CD4-positive, alpha-beta memory T cell (primary cell): ENCODE data around the gene ADGRL3. TPM values are rescaled to one million over a fixed set of nuclear protein-coding genes. Genes with fewer than 3 reads are reported as not detected.

ENCODE experiments used
- CTCF ChIA-PET: fragments of 350-600 bp; sonication (Branson Sonifier 250); formaldehyde crosslinking; loops from one replicate; lab custom pipeline; 2021; ENCODE audit warnings: inconsistent platforms; ENCODE audit not compliant: partially characterized antibody; lab: Charles Lee
- POLR2A ChIA-PET: fragments of 350-600 bp; sonication (Branson Sonifier 250); formaldehyde crosslinking; loops from one replicate; lab custom pipeline; 2021; ENCODE audit not compliant: partially characterized antibody; lab: Charles Lee
- DNase-seq, 5 donors: peaks; one replicate each; pipeline versions ENCODE4 v3.0.0 to v3.0.0-alpha.2; 2020 to 2022; ENCODE audit warnings: mixed read lengths in 1 of 5
- H3K27ac ChIP-seq: one replicate; pipeline ENCODE4 v1.7.0; 2013; ENCODE audit warnings: low read depth, low read length
- H3K27me3 ChIP-seq: 2 replicates; pipeline ENCODE4 v1.7.0; 2013; ENCODE audit warnings: mild to moderate bottlenecking, low read length, moderate library complexity; ENCODE audit not compliant: insufficient read depth
- H3K36me3 ChIP-seq: 2 replicates; pipeline ENCODE4 v1.7.0; 2013; ENCODE audit warnings: mild to moderate bottlenecking, low read length, moderate library complexity; ENCODE audit not compliant: insufficient read depth
- H3K4me1 ChIP-seq: 2 replicates; pipeline ENCODE4 v1.7.0; 2013; ENCODE audit warnings: mild to moderate bottlenecking, low read length, moderate library complexity; ENCODE audit not compliant: insufficient read depth
- H3K4me3 ChIP-seq, 2 donors: one replicate each; pipeline ENCODE4 v1.7.0; 2013; ENCODE audit warnings: low read length in 2 of 2, mild to moderate bottlenecking in 1 of 2
- H3K9me3 ChIP-seq, 2 donors: one replicate each; pipeline ENCODE4 v1.7.0; 2013; ENCODE audit warnings: low read length in 2 of 2, control low read depth in 1 of 2; ENCODE audit not compliant: control insufficient read depth in 1 of 2
- H3K27ac Mint-ChIP-seq, 7 donors: one replicate each; pipeline ENCODE4 v1.8.0; 2020 to 2021; ENCODE audit warnings: mixed read lengths in 7 of 7, mild to moderate bottlenecking in 6 of 7, inconsistent platforms in 3 of 7, moderate library complexity in 3 of 7
- H3K27me3 Mint-ChIP-seq, 2 donors: one replicate each; pipeline ENCODE4 v1.8.0; 2020 to 2021; ENCODE audit warnings: mixed read lengths in 2 of 2
- H3K36me3 Mint-ChIP-seq, 2 donors: one replicate each; pipeline ENCODE4 v1.8.0; 2020 to 2021; ENCODE audit warnings: mixed read lengths in 2 of 2, inconsistent platforms in 1 of 2, mild to moderate bottlenecking in 1 of 2
- H3K4me1 Mint-ChIP-seq, 4 donors: one replicate each; pipeline ENCODE4 v1.8.0; 2020 to 2021; ENCODE audit warnings: mixed read lengths in 4 of 4, mild to moderate bottlenecking in 1 of 4
- H3K4me3 Mint-ChIP-seq, 8 donors: one replicate each; pipeline ENCODE4 v1.8.0; 2020 to 2021; ENCODE audit warnings: mixed read lengths in 8 of 8, mild to moderate bottlenecking in 7 of 8, moderate library complexity in 6 of 8, inconsistent platforms in 3 of 8
- H3K9me3 Mint-ChIP-seq, 8 donors: one replicate each; pipeline ENCODE4 v1.8.0; 2020 to 2021; ENCODE audit warnings: mixed read lengths in 8 of 8, mild to moderate bottlenecking in 5 of 8, inconsistent platforms in 3 of 8, moderate library complexity in 1 of 8
- intact Hi-C: fragments of 100-400 bp; cut with micrococcal nuclease; formaldehyde crosslinking; loops from one replicate; pipeline ENCODE4 v1.15.1; 2023
- polyA plus RNA-seq, 2 donors: library from polyadenylated mRNA; unstranded; fragments of 300-500 nt; fragmentation: Illumina TruSeq; gene quantifications; one replicate each; pipeline ENCODE4 v1.2.3, GENCODE V29; 2021
- total RNA-seq, 2 experiments: library from RNA; stranded (reverse); gene quantifications; one replicate each; pipeline ENCODE4 v1.2.3, GENCODE V29; 2021

The ADGRL3 gene
- total and polyA plus RNA-seq, 4 experiments from 2014 or later, result not detected

GRCh38 chr4:61217222-61217621 is 17.1 kb downstream of the ADGRL3 start:
- CTCF ChIA-PET, result no interaction called here
- Histone ChIP-seq H3K27ac (no peak overlapping the region), H3K36me3 (no peaks in the 10 kb centered on the region), H3K9me3 (no peaks in the 10 kb centered on the region), H3K4me1 (no peaks in the 10 kb centered on the region), H3K27me3 (no peaks in the 10 kb centered on the region), H3K4me3 (no peak overlapping the region)
- H3K36me3 Mint-ChIP-seq, result no peaks in the 10 kb centered on the region
- no peaks in the 10 kb centered on the region for H3K4me1 Mint-ChIP-seq
- POLR2A ChIA-PET, result no interaction called here
- DNase-seq, result no peak
- H3K27ac Mint-ChIP-seq, result no peak overlapping the region
- intact Hi-C loops, result no loop called here
- no peaks in the 10 kb centered on the region for H3K27me3 Mint-ChIP-seq
- H3K9me3 Mint-ChIP-seq, result peaks cover 1 to 13% (median 3%) of the 10 kb centered on the region in 8 donors
- no peak overlapping the region for H3K4me3 Mint-ChIP-seq

DNA sequence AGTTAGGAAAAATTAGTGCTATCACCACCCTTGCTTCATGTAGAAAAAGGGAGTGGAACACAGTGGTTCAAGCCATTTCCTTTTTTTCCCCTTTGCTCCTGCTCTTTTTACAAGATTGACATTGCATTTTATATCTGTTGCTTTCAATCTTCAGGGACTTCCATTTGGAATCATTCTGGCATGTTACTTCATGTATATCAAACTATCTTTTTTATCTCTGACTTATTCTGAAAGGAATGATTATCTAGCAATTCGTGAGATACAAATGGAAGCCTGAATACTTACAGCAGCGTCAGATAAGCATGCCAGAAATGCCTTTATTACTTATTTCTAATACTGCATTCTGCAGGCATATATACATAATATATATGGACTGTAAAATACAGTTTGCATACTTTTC is 20.4 kb downstream of the ADGRL3 start:
- intact Hi-C loops, result no loop called here
- Histone ChIP-seq H3K27ac (no peak overlapping the region), H3K36me3 (no peaks in the 10 kb centered on the region), H3K4me1 (no peaks in the 10 kb centered on the region), H3K27me3 (no peaks in the 10 kb centered on the region), H3K9me3 (no peaks in the 10 kb centered on the region), H3K4me3 (no peak overlapping the region)
- no peak for DNase-seq
- H3K27me3 Mint-ChIP-seq, result no peaks in the 10 kb centered on the region
- H3K36me3 Mint-ChIP-seq, result no peaks in the 10 kb centered on the region
- POLR2A ChIA-PET, result no interaction called here
- peaks cover 1 to 13% (median 6%) of the 10 kb centered on the region in 8 donors for H3K9me3 Mint-ChIP-seq
- CTCF ChIA-PET, result no interaction called here
- H3K4me1 Mint-ChIP-seq, result no peaks in the 10 kb centered on the region
- no peak overlapping the region for H3K4me3 Mint-ChIP-seq
- no peak overlapping the region for H3K27ac Mint-ChIP-seq

GRCh38 chr4:61223385-61223784 is 23.3 kb downstream of the ADGRL3 start:
- Histone ChIP-seq H3K4me3 (no peak overlapping the region), H3K9me3 (peaks cover 0 to 3% of the 10 kb centered on the region in 2 donors), H3K27ac (no peak overlapping the region), H3K36me3 (no peaks in the 10 kb centered on the region), H3K27me3 (no peaks in the 10 kb centered on the region), H3K4me1 (no peaks in the 10 kb centered on the region)
- H3K27me3 Mint-ChIP-seq, result no peaks in the 10 kb centered on the region
- DNase-seq, result no peak
- ChIA-PET CTCF (no interaction called here), POLR2A (no interaction called here)
- no peaks in the 10 kb centered on the region for H3K4me1 Mint-ChIP-seq
- no peak overlapping the region for H3K27ac Mint-ChIP-seq
- H3K36me3 Mint-ChIP-seq, result no peaks in the 10 kb centered on the region
- H3K9me3 Mint-ChIP-seq, result peaks cover 0 to 14% (median 6%) of the 10 kb centered on the region in 8 donors
- intact Hi-C loops, result no loop called here
- H3K4me3 Mint-ChIP-seq, result no peak overlapping the region

DNA sequence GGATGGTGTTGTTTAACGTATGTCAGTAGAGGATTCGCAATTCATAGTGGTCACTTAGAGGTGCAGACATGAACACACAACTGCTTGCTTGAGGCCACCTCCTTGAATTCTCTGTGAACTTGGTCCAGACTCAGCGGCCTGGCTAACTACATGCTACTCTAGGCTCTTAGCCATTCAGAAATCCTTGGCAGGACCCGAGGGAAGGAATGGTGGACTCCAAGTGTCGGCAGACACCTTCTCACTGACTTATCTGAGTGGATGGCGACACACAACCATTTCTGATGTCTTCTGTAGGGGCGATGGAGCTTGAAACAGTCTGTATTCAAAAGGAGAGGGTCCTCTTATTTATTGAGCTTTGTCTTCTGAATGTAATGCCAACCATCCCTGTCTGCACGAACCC is 24.4 kb downstream of the ADGRL3 start:
- no peaks in the 10 kb centered on the region for H3K27me3 ChIP-seq
- Mint-ChIP-seq H3K4me3 (no peak overlapping the region), H3K4me1 (no peaks in the 10 kb centered on the region), H3K36me3 (no peaks in the 10 kb centered on the region), H3K27ac (no peak overlapping the region), H3K27me3 (no peaks in the 10 kb centered on the region), H3K9me3 (peaks cover 0 to 13% (median 6%) of the 10 kb centered on the region in 8 donors)
- H3K27ac ChIP-seq, result no peak overlapping the region
- intact Hi-C loops, result no loop called here
- H3K4me1 ChIP-seq, result no peaks in the 10 kb centered on the region
- no peaks in the 10 kb centered on the region for H3K36me3 ChIP-seq
- no peak for DNase-seq
- no peak overlapping the region for H3K4me3 ChIP-seq
- CTCF ChIA-PET, result no interaction called here
- peaks cover 0 to 4% of the 10 kb centered on the region in 2 donors for H3K9me3 ChIP-seq
- POLR2A ChIA-PET, result no interaction called here

DNA sequence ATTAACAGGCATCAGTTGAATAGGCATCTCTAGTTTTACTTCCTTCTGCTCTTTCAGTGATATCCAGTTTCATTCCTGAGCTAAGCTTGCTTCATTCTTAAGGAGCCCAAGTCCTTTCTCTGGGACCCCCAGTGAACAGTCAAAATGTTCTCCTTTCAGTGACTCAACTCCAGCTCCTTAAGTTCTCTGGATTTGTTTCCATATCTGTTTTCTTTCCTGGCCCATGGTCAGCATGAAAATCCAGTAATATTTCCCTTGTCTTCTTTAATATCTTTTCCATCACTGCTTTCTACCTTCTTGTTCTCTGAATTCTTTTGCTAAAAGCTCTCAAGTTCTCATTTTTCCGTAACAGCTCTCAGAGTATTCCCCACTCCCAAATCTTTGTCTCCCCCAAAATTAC is 25.5 kb downstream of the ADGRL3 start:
- Histone ChIP-seq H3K9me3 (peaks cover 0 to 4% of the 10 kb centered on the region in 2 donors), H3K4me3 (no peak overlapping the region), H3K4me1 (no peaks in the 10 kb centered on the region), H3K27ac (no peak overlapping the region), H3K27me3 (no peaks in the 10 kb centered on the region), H3K36me3 (no peaks in the 10 kb centered on the region)
- Mint-ChIP-seq H3K27me3 (no peaks in the 10 kb centered on the region), H3K4me3 (no peak overlapping the region), H3K27ac (no peak overlapping the region), H3K36me3 (no peaks in the 10 kb centered on the region), H3K4me1 (no peaks in the 10 kb centered on the region), H3K9me3 (peaks cover 1 to 9% (median 4%) of the 10 kb centered on the region in 8 donors)
- no peak for DNase-seq
- intact Hi-C loops, result no loop called here
- CTCF ChIA-PET, result no interaction called here
- POLR2A ChIA-PET, result no interaction called here

DNA sequence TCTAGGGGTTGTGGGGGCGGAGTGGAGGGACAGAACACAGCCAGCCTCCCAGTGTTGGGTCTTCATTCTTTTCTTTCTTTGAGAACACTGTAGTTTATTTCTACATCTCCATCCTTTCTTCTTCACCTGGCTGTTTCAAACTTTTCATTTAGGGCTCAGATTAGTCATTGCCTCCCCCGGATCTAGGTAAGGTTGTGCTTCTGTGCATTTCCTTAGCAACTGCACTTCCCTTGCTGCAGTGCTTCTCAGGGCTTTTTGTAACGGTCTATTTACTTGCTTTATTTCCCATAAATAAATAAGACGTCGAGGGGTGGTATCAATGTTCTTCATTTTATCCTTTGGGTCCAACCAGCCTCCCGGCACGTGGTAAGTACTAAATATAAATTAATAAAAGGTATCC is 31.3 kb downstream of the ADGRL3 start:
- Histone ChIP-seq H3K27ac (no peak overlapping the region), H3K9me3 (peaks cover 0 to 4% of the 10 kb centered on the region in 2 donors), H3K4me3 (no peak overlapping the region), H3K36me3 (no peaks in the 10 kb centered on the region), H3K4me1 (no peaks in the 10 kb centered on the region), H3K27me3 (no peaks in the 10 kb centered on the region)
- ChIA-PET CTCF (no interaction called here), POLR2A (no interaction called here)
- Mint-ChIP-seq H3K4me1 (no peaks in the 10 kb centered on the region), H3K4me3 (no peak overlapping the region), H3K36me3 (no peaks in the 10 kb centered on the region), H3K9me3 (peaks cover 0 to 25% (median 6%) of the 10 kb centered on the region in 8 donors), H3K27me3 (no peaks in the 10 kb centered on the region), H3K27ac (no peak overlapping the region)
- no peak for DNase-seq
- intact Hi-C loops, result no loop called here

DNA sequence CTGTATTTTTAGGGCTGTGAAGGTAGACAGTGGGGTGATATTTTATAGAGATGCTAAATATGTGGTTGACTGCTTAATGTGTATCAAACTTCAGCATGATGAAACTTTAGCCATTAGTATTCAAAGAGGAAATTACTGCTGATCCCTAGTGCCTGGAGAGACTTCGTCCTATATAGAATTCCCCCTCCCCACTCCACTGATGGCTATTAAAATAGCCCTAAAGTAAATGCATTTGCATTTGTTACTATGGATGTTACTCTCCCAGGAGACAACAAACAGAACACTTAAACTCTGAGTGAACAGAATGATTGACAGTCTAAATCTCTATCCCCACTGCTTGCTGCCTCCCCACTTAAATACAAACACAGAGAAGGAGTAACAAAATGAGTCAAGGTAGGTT is 39.1 kb downstream of the ADGRL3 start:
- Mint-ChIP-seq H3K36me3 (no peaks in the 10 kb centered on the region), H3K4me3 (no peak overlapping the region), H3K27me3 (no peaks in the 10 kb centered on the region), H3K4me1 (no peaks in the 10 kb centered on the region), H3K27ac (no peak overlapping the region), H3K9me3 (peaks cover 0 to 17% (median 3%) of the 10 kb centered on the region in 8 donors)
- ChIA-PET CTCF (no interaction called here), POLR2A (no interaction called here)
- no peak overlapping the region for H3K4me3 ChIP-seq
- no peaks in the 10 kb centered on the region for H3K36me3 ChIP-seq
- intact Hi-C loops, result no loop called here
- H3K4me1 ChIP-seq, result no peaks in the 10 kb centered on the region
- H3K27me3 ChIP-seq, result no peaks in the 10 kb centered on the region
- no peak overlapping the region for H3K27ac ChIP-seq
- H3K9me3 ChIP-seq, result peaks cover 0 to 6% of the 10 kb centered on the region in 2 donors
- no peak for DNase-seq

- no peak for DNase-seq
- H3K27me3 Mint-ChIP-seq, result no peaks in the 10 kb centered on the region
- H3K4me1 ChIP-seq, result no peaks in the 10 kb centered on the region
- H3K36me3 Mint-ChIP-seq, result no peaks in the 10 kb centered on the region
- ChIA-PET POLR2A (no interaction called here), CTCF (no interaction called here)
- H3K4me3 Mint-ChIP-seq, result no peak overlapping the region
- H3K36me3 ChIP-seq, result no peaks in the 10 kb centered on the region
- H3K9me3 Mint-ChIP-seq, result peaks cover 0 to 8% (median 5%) of the 10 kb centered on the region in 8 donors
- no peak overlapping the region for H3K4me3 ChIP-seq
- no peaks in the 10 kb centered on the region for H3K27me3 ChIP-seq
- H3K9me3 ChIP-seq, result peaks cover 0 to 6% of the 10 kb centered on the region in 2 donors
- H3K27ac ChIP-seq, result no peak overlapping the region
- H3K27ac Mint-ChIP-seq, result no peak overlapping the region
- no peaks in the 10 kb centered on the region for H3K4me1 Mint-ChIP-seq
- intact Hi-C loops, result no loop called here
These were observed 43.8 kb downstream of the ADGRL3 start for GRCh38 chr4:61243962-61244361.
